ENCODE results near the gene PLCB4. TPM values are rescaled to one million over a fixed set of nuclear protein-coding genes. Genes with fewer than 3 reads are reported as not detected.

Gene PLCB4
- total and polyA plus RNA-seq, 2 donors (not counting 1 experiment from before 2014, with no cell fraction given) = 7.3 to 13.7 TPM

- DNase-seq (ENCODE audit: low read depth in 2 of 2) = no peak
- no peaks in the 10 kb centered on the region for H3K27me3 ChIP-seq (ENCODE audit: control insufficient read depth, insufficient read depth, low read length)
- TF ChIP-seq CTCF (conservative IDR thresholded peaks at IDR 0.05 in 1 of 2, IDR thresholded peaks at IDR 0.05 in 1 of 2; ENCODE audit: low read depth in 1 of 2, low read length in 2 of 2) (no peak), EZH2 (IDR thresholded peaks at IDR 0.05; ENCODE audit: low read length, missing control alignments) (no peak)
- no peaks in the 10 kb centered on the region for H3K36me3 ChIP-seq (ENCODE audit: control insufficient read depth, insufficient read depth, low read length)
- no peak overlapping the region for H3K27ac ChIP-seq (ENCODE audit: insufficient read depth, low read length)
- no peak overlapping the region for H2AFZ ChIP-seq (ENCODE audit: low read length)
- H3K9ac ChIP-seq (ENCODE audit: insufficient read depth, low read length) = no peak overlapping the region
- H3K4me3 ChIP-seq (replicated peaks in 1 of 4; ENCODE audit: control extremely low read depth in 1 of 4, insufficient read depth in 1 of 4, low read depth in 3 of 4, low read length in 4 of 4) = no peak overlapping the region
- no peaks in the 10 kb centered on the region for H4K20me1 ChIP-seq (ENCODE audit: control insufficient read depth, extremely low read depth, insufficient read depth, low read length)
- H3K4me2 ChIP-seq (ENCODE audit: extremely low read depth, insufficient read depth, low read length) = no peak overlapping the region
- H3K4me1 ChIP-seq (ENCODE audit: control insufficient read depth, extremely low read depth, insufficient read depth, low read length) = peaks cover 6% of the 10 kb centered on the region
- no peaks in the 10 kb centered on the region for H3K79me2 ChIP-seq (ENCODE audit: control insufficient read depth, insufficient read depth, low read length)
- no peaks in the 10 kb centered on the region for H3K9me3 ChIP-seq (ENCODE audit: control insufficient read depth, insufficient read depth, low read depth, low read length)
Observed at GRCh38 chr20:9145142-9145541, 76.3 kb downstream of the PLCB4 start.

GRCh38 chr20:9146649-9147048 is 77.8 kb downstream of the PLCB4 start:
- H3K4me3 ChIP-seq (replicated peaks in 1 of 4; ENCODE audit: control extremely low read depth in 1 of 4, insufficient read depth in 1 of 4, low read depth in 3 of 4, low read length in 4 of 4) = no peak overlapping the region
- H3K27ac ChIP-seq (ENCODE audit: insufficient read depth, low read length) = no peak overlapping the region
- H3K4me1 ChIP-seq (ENCODE audit: control insufficient read depth, extremely low read depth, insufficient read depth, low read length) = peaks cover 6% of the 10 kb centered on the region
- H3K79me2 ChIP-seq (ENCODE audit: control insufficient read depth, insufficient read depth, low read length) = no peaks in the 10 kb centered on the region
- no peaks in the 10 kb centered on the region for H4K20me1 ChIP-seq (ENCODE audit: control insufficient read depth, extremely low read depth, insufficient read depth, low read length)
- no peaks in the 10 kb centered on the region for H3K27me3 ChIP-seq (ENCODE audit: control insufficient read depth, insufficient read depth, low read length)
- H3K36me3 ChIP-seq (ENCODE audit: control insufficient read depth, insufficient read depth, low read length) = no peaks in the 10 kb centered on the region
- TF ChIP-seq EZH2 (IDR thresholded peaks at IDR 0.05; ENCODE audit: low read length, missing control alignments) (no peak), CTCF (conservative IDR thresholded peaks at IDR 0.05 in 1 of 2, IDR thresholded peaks at IDR 0.05 in 1 of 2; ENCODE audit: low read depth in 1 of 2, low read length in 2 of 2) (no peak)
- no peaks in the 10 kb centered on the region for H3K9me3 ChIP-seq (ENCODE audit: control insufficient read depth, insufficient read depth, low read depth, low read length)
- H3K4me2 ChIP-seq (ENCODE audit: extremely low read depth, insufficient read depth, low read length) = no peak overlapping the region
- H3K9ac ChIP-seq (ENCODE audit: insufficient read depth, low read length) = no peak overlapping the region
- no peak for DNase-seq (ENCODE audit: low read depth in 2 of 2)
- no peak overlapping the region for H2AFZ ChIP-seq (ENCODE audit: low read length)

GRCh38 chr20:9147547-9148024 is 78.7 kb downstream of the PLCB4 start:
- Histone ChIP-seq H3K9ac (ENCODE audit: insufficient read depth, low read length) (no peak overlapping the region), H3K9me3 (ENCODE audit: control insufficient read depth, insufficient read depth, low read depth, low read length) (no peaks in the 10 kb centered on the region), H3K4me1 (ENCODE audit: control insufficient read depth, extremely low read depth, insufficient read depth, low read length) (peaks cover 6% of the 10 kb centered on the region), H3K4me3 (replicated peaks in 1 of 4; ENCODE audit: control extremely low read depth in 1 of 4, insufficient read depth in 1 of 4, low read depth in 3 of 4, low read length in 4 of 4) (no peak overlapping the region), H3K27me3 (ENCODE audit: control insufficient read depth, insufficient read depth, low read length) (no peaks in the 10 kb centered on the region), H3K36me3 (ENCODE audit: control insufficient read depth, insufficient read depth, low read length) (no peaks in the 10 kb centered on the region), H3K27ac (ENCODE audit: insufficient read depth, low read length) (no peak overlapping the region), H3K4me2 (ENCODE audit: extremely low read depth, insufficient read depth, low read length) (no peak overlapping the region), H4K20me1 (ENCODE audit: control insufficient read depth, extremely low read depth, insufficient read depth, low read length) (no peaks in the 10 kb centered on the region), H3K79me2 (ENCODE audit: control insufficient read depth, insufficient read depth, low read length) (no peaks in the 10 kb centered on the region), H2AFZ (ENCODE audit: low read length) (no peak overlapping the region)
- no peak for TF ChIP-seq CTCF (conservative IDR thresholded peaks at IDR 0.05 in 1 of 2, IDR thresholded peaks at IDR 0.05 in 1 of 2; ENCODE audit: low read depth in 1 of 2, low read length in 2 of 2)
- TF ChIP-seq EZH2 (IDR thresholded peaks at IDR 0.05; ENCODE audit: low read length, missing control alignments) = no peak
- peak; percentile 27 to 32 for DNase-seq (ENCODE audit: low read depth in 2 of 2)

Measured in fibroblast of lung (primary cell).